Measurements from ENCODE around the gene S100B. TPM values are rescaled to one million over a fixed set of nuclear protein-coding genes. Genes with fewer than 3 reads are reported as not detected.

S100B gene
- total and polyA plus RNA-seq, 2 of the 13 experiments (the other 11 are each of a cell fraction or from before 2014, with no cell fraction given) = not detected

GRCh38 chr21:46585191-46585953, 19.5 kb downstream of the S100B start (continued):
- TF ChIP-seq TRAFD1 (CRISPR knock-in tag; IDR thresholded peaks at IDR 0.05; ENCODE audit: borderline replicate concordance) = no peak
- TF ChIP-seq FOXK1 (CRISPR knock-in tag; IDR thresholded peaks at IDR 0.05; ENCODE audit: borderline replicate concordance, low read depth) = no peak
- no peak for TF ChIP-seq ZNF607 (CRISPR knock-in tag; IDR thresholded peaks at IDR 0.05; ENCODE audit: borderline replicate concordance)

DNA sequence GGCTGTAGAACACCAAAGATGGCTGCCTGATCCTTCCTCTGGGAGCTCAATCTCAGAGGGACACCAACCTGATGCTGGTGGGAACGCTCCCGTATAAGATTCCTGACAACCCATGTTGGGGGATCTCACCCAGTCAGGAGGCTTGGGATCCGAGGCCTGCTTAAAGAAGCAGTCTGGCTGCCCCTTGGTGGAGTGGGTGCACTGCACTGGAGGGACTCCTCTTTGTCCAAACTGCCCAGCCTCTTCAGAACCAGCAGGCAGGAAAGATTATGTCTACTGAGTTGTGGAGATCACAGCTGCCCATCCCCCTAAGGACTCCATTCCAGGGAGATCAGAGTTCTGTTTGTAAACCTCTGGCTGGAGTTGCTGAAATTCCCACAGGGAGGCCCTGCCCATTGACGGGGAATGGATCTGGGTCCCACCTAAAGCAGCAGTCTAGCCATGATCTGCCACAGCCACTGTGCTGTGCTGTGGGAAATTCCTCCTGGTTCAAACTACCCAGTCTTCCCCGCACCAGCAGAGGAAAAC, 23.0 kb downstream of the S100B start:
- no TSS peak for BruUV-seq (replicated peaks)
- FAIRE-seq (peak; percentile 90), DNase-seq (ENCODE audit: low spot score) (peak; percentile 79), ATAC-seq (peak; percentile 97)
- Histone ChIP-seq H3K4me2 (ENCODE audit: low read depth, low read length) (peak overlapping the region; percentile 60), H2AFZ (ENCODE audit: low read length) (peak overlapping the region; percentile 56), H3K27me3 (ENCODE audit: control insufficient read depth in 1 of 2, insufficient read depth in 2 of 2, low read length in 2 of 2) (no peaks in the 10 kb centered on the region), H3K4me1 (ENCODE audit: insufficient read depth, low read length) (peaks cover 22% of the 10 kb centered on the region), H3K27ac (ENCODE audit: extremely low read length, insufficient read depth, low read length) (peak overlapping the region; percentile 74), H3K9me3 (ENCODE audit: low read length) (0 out of 2 replicates have a peak, but pooled peaks cover 7% of the 10 kb centered on the region), H3K79me2 (ENCODE audit: insufficient read depth, low read length) (no peaks in the 10 kb centered on the region), H3K4me3 (replicated peaks in 1 of 3; ENCODE audit: insufficient read depth in 1 of 3, low read depth in 2 of 3, low read length in 3 of 3) (peak overlapping the region in 1 of 3 experiments; percentile 43; a peak in 1 of 6 replicates), H4K20me1 (ENCODE audit: insufficient read depth, low read length) (no peaks in the 10 kb centered on the region), H3K36me3 (replicated peaks in 1 of 2; ENCODE audit: control insufficient read depth in 1 of 2, insufficient read depth in 2 of 2, low read length in 2 of 2) (no peaks in the 10 kb centered on the region), H3K9ac (ENCODE audit: insufficient read depth, low read depth, low read length) (peak overlapping the region; percentile 24; the same call in 1 of the 2 replicates)
- in situ Hi-C loops (cut with HindIII; ENCODE audit: extremely low pct_ligation_motif_present, low pct_unique_long_range_greater_than_20kb) (no loop called here), intact Hi-C loops (cut with micrococcal nuclease; ENCODE audit: unreplicated experiment) (loop anchor here (2.0 kb wide), 1 partner anchor 15 kb away; no protein-coding TSS in a partner anchor)
- POLR2A ChIA-PET = interaction anchor here (1.1 to 2.3 kb wide), 8 partner anchors 17 to 124 kb away, joined by 3 to 19 read pairs (median 4); partner anchors contain the start of gene PRMT2
- WGBS (ENCODE audit: low lambda C conversion rate) = 90% methylated on average over 2 of the region's 5 CpGs
- CTCF ChIA-PET (ENCODE audit: low intra/inter-chr PET ratio, low total read pairs) = no interaction called here
- TF ChIP-seq U2AF1 (optimal IDR thresholded peaks at IDR 0.05; ENCODE audit: low read depth, low read length) (no peak), HNF4A (CRISPR knock-in tag; IDR thresholded peaks at IDR 0.05) (peak; percentile 84), ZNF574 (CRISPR knock-in tag; IDR thresholded peaks at IDR 0.05) (no peak), DZIP1 (CRISPR knock-in tag; IDR thresholded peaks at IDR 0.05) (no peak), PLRG1 (conservative IDR thresholded peaks at IDR 0.05) (no peak), NCOA2 (CRISPR knock-in tag; IDR thresholded peaks at IDR 0.05) (no peak), SALL2 (CRISPR knock-in tag; IDR thresholded peaks at IDR 0.05) (0 out of 2 replicates have a peak, but pooled peaks have one; percentile 39)

Data from HepG2 (cell line).